GM21526 (cell line): Measurements from ENCODE around the gene KIF13A.
"Not testable (repeated sequence)": the region's sequence is repeated elsewhere in the genome, so short reads cannot be mapped to it uniquely, and the experiment has no call there.

Source experiments
- ATAC-seq: cut with Tn5 transposase; IDR thresholded peaks from one replicate; pipeline ENCODE4 v1.9.1; 2021; ENCODE audit warnings: moderate library complexity; ENCODE audit not compliant: unreplicated experiment, low FRiP score

Gene KIF13A

GRCh38 chr6:17905611-17906592 lies 81.5 kb downstream of the KIF13A start:
- no peak for ATAC-seq

DNA sequence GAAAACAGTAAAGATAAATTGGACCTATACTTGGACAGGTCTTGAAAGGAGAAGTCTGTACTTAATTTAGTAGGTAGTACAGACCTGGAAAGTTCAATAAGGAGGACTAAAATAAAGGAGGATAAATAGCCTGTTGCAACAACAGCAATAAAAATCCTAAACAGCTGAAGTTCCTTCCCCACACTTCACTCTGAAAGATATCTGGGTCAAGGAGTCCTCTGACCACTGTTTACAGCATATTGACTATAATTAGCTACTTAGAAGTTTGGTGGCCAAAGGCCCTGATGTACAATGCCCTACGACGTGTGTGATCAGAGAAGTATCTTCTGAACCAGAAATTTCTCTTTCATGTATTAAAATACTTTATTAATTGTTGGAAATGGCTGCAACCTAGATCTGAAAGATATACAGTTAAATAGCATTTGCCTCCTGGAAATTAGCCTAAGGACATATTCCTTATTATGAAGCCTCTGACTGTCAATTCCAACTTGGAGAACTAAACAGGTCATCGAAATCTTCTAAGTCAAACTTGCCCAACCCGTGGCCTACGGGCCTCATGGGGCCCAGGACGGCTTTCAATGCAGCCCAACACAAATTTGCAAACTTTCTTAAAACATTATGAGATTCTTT lies 82.8 kb downstream of the KIF13A start:
- no peak for ATAC-seq

DNA sequence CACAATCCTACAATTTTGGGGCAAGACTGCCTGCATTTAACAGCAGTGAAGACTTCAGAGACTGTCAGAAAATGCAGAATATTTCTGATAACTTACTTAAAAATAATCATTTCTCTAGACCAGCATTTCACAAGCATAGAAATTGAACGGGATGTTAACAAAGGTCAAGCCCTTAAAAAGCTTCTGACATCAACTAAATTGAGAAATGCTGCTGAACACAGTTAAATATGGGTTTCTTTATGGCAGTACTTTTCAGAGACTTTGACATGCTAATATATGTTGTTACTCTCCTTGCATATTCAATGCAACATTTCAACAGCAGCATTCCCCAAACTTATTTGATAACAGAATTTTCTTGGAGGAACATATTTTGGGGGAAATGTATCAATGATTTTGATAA lies 84.5 kb downstream of the KIF13A start:
- no peak for ATAC-seq

DNA sequence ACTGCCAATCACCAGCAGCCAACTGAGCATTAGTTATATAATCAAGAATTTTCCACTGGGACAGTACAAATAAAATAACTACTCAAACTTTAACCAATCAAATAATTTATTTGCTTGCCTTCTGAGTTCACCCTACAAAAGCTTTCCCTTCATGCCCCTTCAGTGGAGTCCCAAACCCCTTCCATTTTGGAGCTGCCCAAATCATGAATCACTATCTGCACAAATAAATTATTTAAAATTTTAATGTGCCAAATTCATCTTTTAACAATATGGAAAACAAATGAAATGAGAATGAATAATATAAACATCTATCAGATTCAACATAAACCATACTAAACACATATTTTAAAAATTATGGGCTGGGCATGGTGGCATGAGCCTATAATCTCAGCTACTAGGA lies 85.9 kb downstream of the KIF13A start:
- no peak for ATAC-seq

- ATAC-seq, result no peak
These were observed 87.4 kb downstream of the KIF13A start for GRCh38 chr6:17900011-17900410.

DNA sequence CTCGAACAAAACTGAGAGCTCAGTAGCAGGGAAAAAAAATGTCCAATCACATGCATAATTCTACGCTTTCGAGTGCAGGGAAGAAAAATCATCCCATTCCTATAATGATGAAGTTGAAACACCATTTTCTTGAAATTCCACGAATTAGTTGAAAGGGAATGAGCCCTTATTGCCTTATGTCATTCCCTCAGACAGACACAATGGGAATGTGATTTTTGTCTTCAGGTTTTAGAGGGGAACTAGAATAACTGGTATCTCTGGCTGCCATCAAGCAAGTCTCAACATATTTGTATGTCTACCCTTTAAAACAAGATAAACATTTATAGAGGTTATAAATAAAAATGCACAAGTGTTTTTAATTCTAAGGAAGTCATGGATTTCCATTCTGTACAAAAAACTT lies 87.9 kb downstream of the KIF13A start:
- no peak for ATAC-seq

GRCh38 chr6:17897681-17898080 lies 89.8 kb downstream of the KIF13A start:
- no peak for ATAC-seq

DNA sequence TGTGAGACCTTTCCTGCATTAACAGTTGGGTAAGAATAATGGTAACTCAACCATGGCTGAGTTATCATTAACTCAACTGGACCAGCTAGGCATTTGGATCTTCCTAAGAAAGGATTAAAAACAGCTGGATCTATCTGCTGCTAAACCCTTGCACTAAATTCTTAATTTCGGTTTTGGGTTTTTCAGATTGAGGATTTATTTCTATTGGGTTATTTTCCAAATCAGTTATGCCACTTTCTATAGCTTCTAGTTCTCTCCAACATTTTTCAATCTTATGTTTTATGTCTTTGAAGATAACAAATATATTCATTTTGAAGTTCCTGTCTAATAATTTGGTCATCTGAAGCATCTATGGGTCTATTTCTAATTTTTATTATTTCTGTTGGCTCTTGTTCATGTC lies 92.5 kb downstream of the KIF13A start:
- no peak for ATAC-seq

DNA sequence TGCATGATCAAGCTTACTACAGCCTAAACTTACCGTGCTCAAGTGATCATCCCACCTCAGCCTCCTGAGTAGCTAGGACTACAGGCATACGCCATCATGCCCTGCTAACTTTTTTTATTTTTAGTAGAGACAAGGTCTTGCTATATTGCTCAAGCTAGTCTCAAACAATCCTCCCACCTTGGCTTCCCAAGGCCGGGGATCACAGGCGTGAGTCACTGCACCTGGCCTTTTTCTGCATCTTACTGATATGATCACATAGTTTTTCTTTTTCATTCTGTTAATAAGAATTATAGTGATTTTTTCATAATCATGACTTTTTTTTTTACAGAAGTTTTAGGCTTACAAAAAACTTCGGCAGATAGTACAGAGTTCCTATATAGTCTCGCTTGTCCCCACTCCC lies 93.2 kb downstream of the KIF13A start:
- ATAC-seq, result no peak

DNA sequence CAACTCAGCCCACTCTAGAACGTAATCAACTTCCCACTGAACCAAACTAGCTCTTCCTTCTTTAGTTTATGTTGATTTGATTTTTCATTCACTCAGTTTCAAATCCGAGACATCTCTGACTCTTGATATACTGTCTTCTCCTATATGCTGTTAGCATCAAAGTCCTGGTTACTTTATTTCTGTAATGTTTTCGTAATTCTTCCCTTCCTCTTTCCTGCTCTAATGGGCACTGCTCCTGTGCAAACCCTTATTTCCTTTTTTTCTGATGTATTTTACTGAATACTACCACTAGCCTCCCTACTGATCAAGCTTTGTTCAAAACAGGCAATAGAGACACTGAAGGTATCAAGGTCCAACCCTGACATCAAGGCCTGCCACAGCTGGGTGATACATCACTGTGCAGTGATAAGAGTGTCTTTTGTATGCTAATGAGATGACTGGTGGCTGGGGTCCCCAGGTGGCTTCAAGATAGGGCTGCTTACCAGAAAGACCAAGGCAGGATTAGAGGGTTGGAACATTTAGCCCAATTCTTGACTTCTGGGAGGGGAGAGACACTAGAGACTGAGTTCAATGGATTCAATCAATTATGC lies 95.2 kb downstream of the KIF13A start:
- ATAC-seq, result no peak

- ATAC-seq, result no peak
These were observed 97.1 kb downstream of the KIF13A start for GRCh38 chr6:17890309-17890708.

DNA sequence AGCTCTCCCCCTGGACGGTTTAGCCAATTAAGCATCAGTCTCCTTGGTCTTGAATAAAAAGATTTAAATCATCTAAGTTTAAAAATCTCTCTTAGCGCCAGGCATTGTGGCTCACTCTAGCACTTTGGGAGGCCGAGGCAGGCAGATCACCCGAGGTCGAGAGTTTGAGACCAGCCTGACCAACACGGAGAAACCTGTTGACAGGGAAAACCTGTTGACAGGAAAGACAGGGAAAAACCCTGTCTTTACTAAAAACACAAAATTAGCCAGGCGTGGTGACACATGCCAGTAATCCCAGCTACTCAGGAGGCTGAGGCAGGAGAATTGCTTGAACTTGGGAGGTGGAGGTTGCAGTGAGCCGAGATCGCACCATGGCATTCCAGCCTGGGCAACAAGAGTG lies 97.7 kb downstream of the KIF13A start:
- not testable (repeated sequence) for ATAC-seq

DNA sequence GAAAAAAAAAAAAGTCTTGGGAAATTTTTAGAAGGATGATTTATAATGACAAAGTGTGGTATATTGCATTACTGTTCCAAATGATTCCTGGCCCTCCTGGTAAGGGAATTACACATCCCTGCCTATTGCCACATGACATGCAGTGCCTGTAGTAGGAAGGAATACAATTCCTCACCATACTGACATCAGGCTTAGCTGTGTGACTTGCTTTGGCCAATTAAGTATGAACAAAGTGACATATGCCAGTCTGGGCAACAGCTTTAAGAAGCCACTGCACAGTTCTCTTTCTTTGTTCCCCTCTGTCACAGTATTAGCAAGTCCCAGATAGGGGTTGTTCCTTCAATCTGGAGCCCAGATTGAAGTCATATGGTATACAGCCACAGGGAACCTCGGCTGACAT lies 100.5 kb downstream of the KIF13A start:
- ATAC-seq, result no peak

DNA sequence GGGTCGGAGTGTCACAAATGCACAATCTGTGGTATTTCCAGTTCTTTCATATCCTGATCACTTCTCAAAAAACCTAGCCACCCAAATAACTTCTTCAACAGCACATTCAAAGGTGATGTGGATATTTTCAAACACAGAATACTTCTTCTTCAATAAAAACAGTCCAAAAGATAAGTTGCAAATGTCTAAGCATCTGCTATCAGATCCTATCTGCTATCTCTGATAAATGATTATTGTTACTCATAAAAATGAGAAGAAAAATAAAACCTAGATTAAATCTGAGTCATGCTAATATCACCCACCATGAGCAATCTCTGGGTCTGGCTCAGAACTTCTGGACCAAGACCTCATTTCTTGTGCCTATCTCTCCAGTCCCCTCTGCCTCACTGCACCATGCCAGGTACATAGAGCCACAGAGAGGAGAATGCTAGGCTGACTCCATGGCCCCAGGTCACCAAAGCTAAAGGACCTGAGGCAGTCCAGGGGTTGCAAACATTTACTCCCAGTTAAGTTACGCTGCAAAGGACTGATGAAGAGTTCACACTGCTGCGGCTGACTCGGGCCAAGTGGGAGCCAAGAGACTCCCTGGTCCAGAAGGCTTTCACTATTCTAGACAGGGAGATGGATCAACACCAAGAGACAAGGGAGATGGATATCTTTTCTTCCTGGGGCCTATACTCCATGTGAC lies 101.4 kb downstream of the KIF13A start:
- no peak for ATAC-seq

- peak; percentile 85 for ATAC-seq
These were observed 102.6 kb downstream of the KIF13A start for GRCh38 chr6:17884498-17885478.

GRCh38 chr6:17883665-17884497 lies 103.6 kb downstream of the KIF13A start:
- ATAC-seq, result no peak

DNA sequence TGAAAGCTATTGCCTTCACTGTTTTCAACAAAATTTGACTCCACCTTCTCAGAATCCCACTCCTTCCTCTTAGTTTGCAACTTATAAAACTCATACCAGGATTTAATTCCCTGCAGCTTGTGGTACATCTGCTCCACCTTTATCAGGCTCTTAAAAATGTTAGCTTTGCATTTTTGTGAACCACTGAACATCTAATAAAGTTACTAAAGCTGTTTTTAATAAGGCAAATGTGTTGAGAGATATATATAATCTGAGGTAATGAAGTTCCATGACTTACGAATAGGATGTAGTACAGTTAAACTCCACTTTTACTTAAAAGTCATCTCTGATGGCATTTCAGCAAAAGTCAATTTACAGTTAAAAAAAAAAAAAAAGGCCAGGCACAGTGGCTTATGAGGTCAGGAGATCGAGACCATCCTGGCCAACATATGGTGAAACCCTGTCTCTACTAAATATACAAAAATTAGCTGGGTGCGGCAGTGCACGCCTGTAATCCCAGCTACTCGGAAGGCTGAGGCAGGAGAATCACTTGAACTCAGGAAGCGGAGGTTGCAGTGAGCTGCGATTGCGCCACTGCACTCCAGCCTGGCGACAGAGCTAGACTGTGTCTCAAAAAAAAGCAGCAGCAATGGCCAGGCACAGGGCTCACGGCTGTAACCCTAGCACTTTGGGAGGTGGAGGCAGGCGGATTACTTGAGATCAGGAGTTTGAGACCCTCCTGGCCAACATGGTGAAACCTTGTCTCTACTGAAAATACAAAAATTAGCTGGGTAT lies 106.2 kb downstream of the KIF13A start:
- no peak for ATAC-seq

GRCh38 chr6:17879184-17879583 lies 108.3 kb downstream of the KIF13A start:
- no peak for ATAC-seq
